ENCODE results near the gene CLIP1. TPM values are rescaled to one million over a fixed set of nuclear protein-coding genes. Genes with fewer than 3 reads are reported as not detected.

The CLIP1 gene
- polyA plus RNA-seq, 1 of the 3 experiments (the other 2 are of a cell fraction): 33.9 TPM

GRCh38 chr12:122238861-122239260 is 183.6 kb downstream of the CLIP1 start:
- Histone ChIP-seq H2AFZ (ENCODE audit: low read depth) (no peak overlapping the region), H3K9me3 (no peaks in the 10 kb centered on the region), H3K27me3 (ENCODE audit: insufficient read depth) (no peaks in the 10 kb centered on the region), H3K36me3 (replicated peaks in 1 of 2; ENCODE audit: control insufficient read depth in 1 of 2, insufficient read depth in 2 of 2, low read length in 1 of 2) (peaks cover 17% of the 10 kb centered on the region in 2 experiments), H3K9me2 (no peaks in the 10 kb centered on the region), H3K79me2 (ENCODE audit: insufficient read depth) (no peaks in the 10 kb centered on the region), H3K4me2 (no peak overlapping the region), H3K4me1 (ENCODE audit: control insufficient read depth in 1 of 2, insufficient read depth in 2 of 2, low read depth in 1 of 2, low read length in 1 of 2) (no peaks in the 10 kb centered on the region), H3F3A (replicated peaks; ENCODE audit: insufficient read depth) (peaks cover 7% of the 10 kb centered on the region), H4K20me1 (ENCODE audit: insufficient read depth) (no peaks in the 10 kb centered on the region), H3K9ac (no peak overlapping the region), H3K27ac (ENCODE audit: low read depth in 2 of 2, low read length in 1 of 2) (no peak overlapping the region), H3K4me3 (ENCODE audit: low read depth in 2 of 2, low read length in 1 of 2) (no peak overlapping the region)
- WGBS (ENCODE audit: low lambda C conversion rate): 98% methylated on average over 5 of the region's 5 CpGs
- ChIA-PET POLR2A (interaction anchor here (0.7 kb wide), 1 partner anchor 22 kb away, joined by 3 read pairs; no protein-coding TSS in a partner anchor), CTCF (interaction anchor here (0.6 to 1.4 kb wide), 3 partner anchors 11 to 687 kb away, joined by 3 to 4 read pairs (median 3); partner anchors contain the start of gene VPS33A)
- TF ChIP-seq MXI1 (IDR thresholded peaks at IDR 0.05; ENCODE audit: low read depth, low read length): no peak
- no peak for TF ChIP-seq NFIC (IDR thresholded peaks at IDR 0.05; ENCODE audit: borderline replicate concordance)
- TF ChIP-seq RCOR1 (IDR thresholded peaks at IDR 0.05; ENCODE audit: low read length): no peak
- TF ChIP-seq REST (IDR thresholded peaks at IDR 0.05; ENCODE audit: low read depth, low read length): no peak
- no peak for TF ChIP-seq PBX3 (IDR thresholded peaks at IDR 0.05)
- no peak for TF ChIP-seq GATA2 (CRISPR knock-in tag; IDR thresholded peaks at IDR 0.05)
- TF ChIP-seq RFX5 (IDR thresholded peaks at IDR 0.05; ENCODE audit: low read length): no peak
- no peak for TF ChIP-seq USF2 (IDR thresholded peaks at IDR 0.05; ENCODE audit: borderline replicate concordance, low read depth, low read length)
- no peak for TF ChIP-seq JUND (IDR thresholded peaks at IDR 0.05)
- TF ChIP-seq TCF12 (IDR thresholded peaks at IDR 0.05): no peak
- TF ChIP-seq SIN3A (IDR thresholded peaks at IDR 0.05; ENCODE audit: borderline replicate concordance, low read depth, low read length): no peak
- TF ChIP-seq POLR2AphosphoS5 (IDR thresholded peaks at IDR 0.05; ENCODE audit: low read depth, low read length): no peak
- TF ChIP-seq RAD21 (IDR thresholded peaks at IDR 0.05; ENCODE audit: low read length): no peak
- TF ChIP-seq FOSL2 (IDR thresholded peaks at IDR 0.05; ENCODE audit: borderline replicate concordance, low read depth): no peak
- TF ChIP-seq NRF1 (IDR thresholded peaks at IDR 0.05; ENCODE audit: low read depth, low read length): no peak
- TF ChIP-seq ZBTB33 (IDR thresholded peaks at IDR 0.05; ENCODE audit: borderline replicate concordance, low read depth): no peak
- no peak for TF ChIP-seq YY1 (IDR thresholded peaks at IDR 0.05; ENCODE audit: low read depth)
- TF ChIP-seq CTCF (IDR thresholded peaks at IDR 0.05): no peak
- no peak for DNase-seq
